Fibroblast of villous mesenchyme (primary cell): Measurements from ENCODE around the gene TIMELESS. TPM values are rescaled to one million over a fixed set of nuclear protein-coding genes. Genes with fewer than 3 reads are reported as not detected.
"Not testable (repeated sequence)": the region's sequence is repeated elsewhere in the genome, so short reads cannot be mapped to it uniquely, and the experiment has no call there.

Source experiments
- DNase-seq: peaks from one replicate; pipeline ENCODE4 v3.0.0-alpha.2; 2010; ENCODE audit warnings: low read depth
- H3K4me3 ChIP-seq: 2 replicates; pipeline ENCODE4 v1.5.1; 2011; ENCODE audit warnings: low read depth, mild to moderate bottlenecking, low read length
- total RNA-seq: library from RNA; depleted of rRNA; stranded (reverse); fragments of >200 nt; gene quantifications from 2 replicates; pipeline ENCODE4 v1.2.3, GENCODE V29; 2012
- TF ChIP-seq, protein P1 (sequence below): IDR thresholded peaks from 2 replicates; pipeline ENCODE4 v1.5.1; 2012; ENCODE audit warnings: low read depth, mild to moderate bottlenecking, low read length; ENCODE audit not compliant: insufficient read depth

TIMELESS gene, protein sequence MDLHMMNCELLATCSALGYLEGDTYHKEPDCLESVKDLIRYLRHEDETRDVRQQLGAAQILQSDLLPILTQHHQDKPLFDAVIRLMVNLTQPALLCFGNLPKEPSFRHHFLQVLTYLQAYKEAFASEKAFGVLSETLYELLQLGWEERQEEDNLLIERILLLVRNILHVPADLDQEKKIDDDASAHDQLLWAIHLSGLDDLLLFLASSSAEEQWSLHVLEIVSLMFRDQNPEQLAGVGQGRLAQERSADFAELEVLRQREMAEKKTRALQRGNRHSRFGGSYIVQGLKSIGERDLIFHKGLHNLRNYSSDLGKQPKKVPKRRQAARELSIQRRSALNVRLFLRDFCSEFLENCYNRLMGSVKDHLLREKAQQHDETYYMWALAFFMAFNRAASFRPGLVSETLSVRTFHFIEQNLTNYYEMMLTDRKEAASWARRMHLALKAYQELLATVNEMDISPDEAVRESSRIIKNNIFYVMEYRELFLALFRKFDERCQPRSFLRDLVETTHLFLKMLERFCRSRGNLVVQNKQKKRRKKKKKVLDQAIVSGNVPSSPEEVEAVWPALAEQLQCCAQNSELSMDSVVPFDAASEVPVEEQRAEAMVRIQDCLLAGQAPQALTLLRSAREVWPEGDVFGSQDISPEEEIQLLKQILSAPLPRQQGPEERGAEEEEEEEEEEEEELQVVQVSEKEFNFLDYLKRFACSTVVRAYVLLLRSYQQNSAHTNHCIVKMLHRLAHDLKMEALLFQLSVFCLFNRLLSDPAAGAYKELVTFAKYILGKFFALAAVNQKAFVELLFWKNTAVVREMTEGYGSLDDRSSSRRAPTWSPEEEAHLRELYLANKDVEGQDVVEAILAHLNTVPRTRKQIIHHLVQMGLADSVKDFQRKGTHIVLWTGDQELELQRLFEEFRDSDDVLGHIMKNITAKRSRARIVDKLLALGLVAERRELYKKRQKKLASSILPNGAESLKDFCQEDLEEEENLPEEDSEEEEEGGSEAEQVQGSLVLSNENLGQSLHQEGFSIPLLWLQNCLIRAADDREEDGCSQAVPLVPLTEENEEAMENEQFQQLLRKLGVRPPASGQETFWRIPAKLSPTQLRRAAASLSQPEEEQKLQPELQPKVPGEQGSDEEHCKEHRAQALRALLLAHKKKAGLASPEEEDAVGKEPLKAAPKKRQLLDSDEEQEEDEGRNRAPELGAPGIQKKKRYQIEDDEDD
- total RNA-seq, result 7.1 and 7.8 TPM in 2 replicates

DNA sequence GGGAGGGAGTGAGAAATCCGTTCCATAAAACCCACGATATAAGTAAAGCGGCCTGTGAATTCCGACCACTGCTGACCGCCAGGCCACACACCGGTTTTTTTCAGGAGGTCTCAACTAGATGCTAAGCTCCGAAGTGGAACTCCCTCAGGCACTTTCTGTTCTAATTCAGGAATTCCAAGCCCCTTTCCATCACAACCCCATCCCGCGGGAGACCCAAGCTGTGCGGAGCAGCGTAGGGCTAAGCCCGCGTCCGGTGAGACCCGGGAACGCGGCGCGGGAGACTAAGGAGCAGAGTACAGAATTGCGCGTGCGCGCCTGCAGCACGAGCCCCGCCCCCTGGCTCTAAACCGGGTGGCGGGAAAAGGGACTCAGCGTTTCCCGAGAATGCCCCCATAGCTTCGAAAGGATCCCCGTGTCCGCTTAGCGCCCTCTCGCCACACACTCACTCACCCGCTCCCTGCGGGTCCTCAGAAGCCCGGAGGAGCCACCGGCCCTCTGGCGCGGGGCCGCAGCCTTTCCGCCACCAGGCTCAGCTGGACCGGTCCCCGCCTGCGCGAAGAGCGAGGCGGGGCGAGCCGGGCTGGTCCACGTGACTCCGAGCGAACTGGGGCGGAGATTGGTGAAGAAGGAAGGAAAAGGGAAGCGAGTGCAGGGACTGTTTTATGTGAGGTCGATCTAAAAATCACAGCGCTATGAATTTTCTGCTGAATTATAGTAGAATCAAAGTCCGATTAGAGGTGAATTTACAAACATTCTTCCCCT, at the start of gene TIMELESS:
Gene TIMELESS (minus strand): TSS at position 567 of the 762 bp plus-strand sequence. CDS start 15,256 bp downstream, outside the sequence.
- peak within 1 kb of the TSS; percentile 92 for H3K4me3 ChIP-seq
- DNase-seq, result peak; percentile 86
- TF ChIP-seq, protein P1, sequence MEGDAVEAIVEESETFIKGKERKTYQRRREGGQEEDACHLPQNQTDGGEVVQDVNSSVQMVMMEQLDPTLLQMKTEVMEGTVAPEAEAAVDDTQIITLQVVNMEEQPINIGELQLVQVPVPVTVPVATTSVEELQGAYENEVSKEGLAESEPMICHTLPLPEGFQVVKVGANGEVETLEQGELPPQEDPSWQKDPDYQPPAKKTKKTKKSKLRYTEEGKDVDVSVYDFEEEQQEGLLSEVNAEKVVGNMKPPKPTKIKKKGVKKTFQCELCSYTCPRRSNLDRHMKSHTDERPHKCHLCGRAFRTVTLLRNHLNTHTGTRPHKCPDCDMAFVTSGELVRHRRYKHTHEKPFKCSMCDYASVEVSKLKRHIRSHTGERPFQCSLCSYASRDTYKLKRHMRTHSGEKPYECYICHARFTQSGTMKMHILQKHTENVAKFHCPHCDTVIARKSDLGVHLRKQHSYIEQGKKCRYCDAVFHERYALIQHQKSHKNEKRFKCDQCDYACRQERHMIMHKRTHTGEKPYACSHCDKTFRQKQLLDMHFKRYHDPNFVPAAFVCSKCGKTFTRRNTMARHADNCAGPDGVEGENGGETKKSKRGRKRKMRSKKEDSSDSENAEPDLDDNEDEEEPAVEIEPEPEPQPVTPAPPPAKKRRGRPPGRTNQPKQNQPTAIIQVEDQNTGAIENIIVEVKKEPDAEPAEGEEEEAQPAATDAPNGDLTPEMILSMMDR, result no peak

DNA sequence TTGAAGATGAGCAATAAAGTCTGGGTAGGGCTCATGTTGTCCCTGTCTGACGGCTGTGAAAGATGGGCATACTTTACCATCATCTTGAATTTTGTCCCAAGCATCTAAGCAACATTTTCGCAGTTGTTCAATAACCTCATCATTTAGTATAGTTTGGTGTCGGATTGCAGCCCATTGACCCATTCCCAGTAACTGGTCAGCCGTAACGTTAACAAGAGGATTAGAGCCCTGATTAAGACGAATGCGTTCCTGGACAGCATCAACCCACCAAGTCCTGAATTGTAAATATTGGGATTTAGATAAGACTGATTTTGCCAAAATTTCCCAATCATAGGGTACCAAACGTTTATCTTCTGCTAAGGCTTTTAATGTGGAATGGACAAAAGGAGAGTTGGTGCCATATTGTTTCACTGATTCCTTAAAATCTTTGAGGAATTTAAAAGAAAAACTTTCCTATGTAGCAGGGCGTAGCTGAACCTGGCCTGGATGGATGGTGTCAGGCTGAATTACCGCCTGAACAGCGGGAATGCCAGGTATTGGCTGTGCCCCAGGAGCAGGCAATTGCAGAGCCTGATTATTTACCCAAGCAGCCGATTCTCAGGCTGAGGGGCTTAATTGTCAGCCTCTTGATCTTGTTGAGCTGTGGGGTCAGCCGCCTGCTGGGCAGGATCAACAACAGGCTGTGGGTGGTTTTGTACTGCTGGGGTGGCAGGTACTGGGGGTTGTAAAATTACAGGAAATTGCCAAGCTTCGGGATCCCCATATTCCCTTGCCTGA, 49.1 kb upstream of the TIMELESS start:
- DNase-seq, result peak; percentile 83
- H3K4me3 ChIP-seq, result not testable (repeated sequence)

DNA sequence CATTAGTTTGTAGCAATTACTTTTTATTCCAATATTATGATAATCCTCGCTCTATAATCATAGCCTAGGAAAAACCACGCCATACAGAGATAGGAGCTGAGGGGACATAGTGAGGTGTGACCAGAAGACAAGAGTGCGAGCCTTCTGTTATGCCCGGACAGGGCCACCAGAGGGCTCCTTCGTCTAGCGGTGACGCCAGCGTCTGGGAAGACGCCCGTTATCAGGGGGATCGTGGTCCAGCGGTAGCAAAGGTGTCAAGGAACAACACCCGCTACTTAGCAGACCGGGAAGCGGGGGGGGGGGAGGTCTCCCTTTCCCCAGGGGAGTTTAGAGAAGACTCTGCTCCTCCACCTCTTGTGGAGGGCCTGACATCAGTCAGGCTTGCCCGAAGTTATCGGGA, 47.5 kb upstream of the TIMELESS start:
- TF ChIP-seq, protein P1, result peak; percentile 46
- DNase-seq, result peak; percentile 41
- H3K4me3 ChIP-seq, result not testable (repeated sequence)

DNA sequence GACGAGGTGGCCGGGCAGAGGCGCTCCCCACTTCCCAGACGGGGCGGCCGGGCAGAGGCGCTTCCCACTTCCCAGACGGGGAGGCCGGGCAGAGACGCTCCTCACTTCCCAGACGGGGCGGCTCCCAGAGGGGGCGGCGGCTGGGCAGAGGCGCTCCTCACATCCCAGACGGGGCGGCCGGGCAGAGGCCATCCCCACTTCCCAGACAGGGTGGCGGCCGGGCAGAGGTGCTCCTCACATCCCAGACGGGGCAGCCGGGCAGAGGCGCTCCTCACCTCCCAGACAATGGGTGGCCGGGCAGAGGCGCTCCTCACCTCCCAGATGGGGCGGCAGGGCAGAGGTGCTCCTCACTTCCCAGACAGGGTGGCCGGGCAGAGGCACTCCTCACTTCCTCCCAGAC, 45.3 kb upstream of the TIMELESS start:
- DNase-seq, H3K4me3 ChIP-seq: not testable (repeated sequence)

DNA sequence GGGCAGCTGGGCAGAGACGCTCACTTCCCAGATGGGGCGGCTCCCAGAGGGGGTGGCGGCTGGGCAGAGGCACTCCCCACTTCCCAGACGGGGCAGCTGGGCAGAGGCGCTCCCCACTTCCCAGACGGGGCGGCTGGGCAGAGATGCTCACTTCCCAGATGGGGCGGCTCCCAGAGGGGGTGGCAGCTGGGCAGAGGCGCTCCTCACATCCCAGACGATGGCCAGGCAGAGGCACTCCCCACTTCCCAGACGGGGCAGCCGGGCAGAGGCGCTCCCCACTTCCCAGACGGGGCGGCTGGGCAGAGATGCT, 44.8 kb upstream of the TIMELESS start:
- not testable (repeated sequence) for DNase-seq, H3K4me3 ChIP-seq

DNA sequence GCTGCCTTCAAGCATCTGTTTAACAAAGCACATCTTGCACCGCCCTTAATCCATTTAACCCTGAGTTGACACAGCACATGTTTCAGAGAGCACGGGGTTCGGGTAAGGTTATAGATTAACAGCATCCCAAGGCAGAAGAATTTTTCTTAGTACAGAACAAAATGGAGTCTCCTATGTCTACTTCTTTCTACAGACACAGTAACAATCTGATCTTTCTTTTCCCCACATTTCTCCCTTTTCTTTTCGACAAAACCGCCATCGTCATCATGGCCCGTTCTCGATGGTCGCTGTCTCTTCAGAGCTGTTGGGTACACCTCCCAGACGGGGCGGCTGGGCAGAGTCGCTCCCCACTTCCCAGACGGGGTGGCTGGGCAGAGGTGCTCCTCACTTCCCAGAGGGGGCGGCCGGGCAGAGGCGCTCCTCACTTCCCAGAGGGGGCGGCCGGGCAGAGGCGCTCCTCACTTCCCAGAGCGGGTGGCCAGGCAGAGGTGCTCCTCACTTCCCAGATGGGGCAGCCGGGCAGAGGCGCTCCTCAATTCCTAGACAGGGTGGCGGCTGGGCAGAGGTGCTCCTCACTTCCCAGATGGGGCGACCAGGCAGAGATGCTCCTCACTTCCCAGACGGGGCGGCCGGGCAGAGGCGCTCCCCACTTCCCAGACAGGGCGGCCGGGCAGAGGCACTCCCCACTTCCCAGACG, 44.3 kb upstream of the TIMELESS start:
- not testable (repeated sequence) for DNase-seq, H3K4me3 ChIP-seq

DNA sequence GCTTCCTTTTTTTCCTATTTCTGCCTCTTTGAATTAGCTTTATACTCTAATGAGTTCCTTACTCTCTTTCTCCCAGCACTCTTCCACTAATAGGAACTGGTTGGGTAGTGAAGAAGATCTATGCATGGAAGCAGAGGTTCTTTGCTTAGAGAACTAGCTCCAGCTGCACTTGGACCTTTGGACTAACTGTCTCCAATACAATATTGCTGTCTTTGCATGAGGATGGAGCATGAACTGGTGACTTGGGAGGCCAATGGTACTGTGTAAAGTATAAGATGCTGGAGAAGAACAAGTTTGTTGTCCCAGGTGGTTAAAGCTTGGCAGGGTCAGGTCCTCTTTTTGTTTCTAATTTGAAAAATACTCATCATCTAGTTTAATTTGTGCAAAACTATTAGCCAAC, 41.1 kb upstream of the TIMELESS start:
- TF ChIP-seq, protein P1, result no peak
- DNase-seq, result no peak
- no peak overlapping the region for H3K4me3 ChIP-seq
